DMS53 treated with DMSO at 0.1 percent for 48 hours (cell line): Measurements from ENCODE around the gene GKAP1.
"Not testable (repeated sequence)": the region's sequence is repeated elsewhere in the genome, so short reads cannot be mapped to it uniquely, and the experiment has no call there.

Source experiments
- DNase-seq: peaks from one replicate; lab custom pipeline; 2025; ENCODE audit not compliant: unreplicated experiment; lab: John Stamatoyannopoulos, UW

GKAP1 gene

GRCh38 chr9:83817356-83818278, at the start of gene GKAP1:
Gene GKAP1, minus strand, starts transcription at chr9:83817769. Its CDS starts 11,252 bp downstream, at chr9:83806517.
- peak; percentile 39 for DNase-seq

GRCh38 chr9:83849895-83850294, 32.3 kb upstream of the GKAP1 start:
- not testable (repeated sequence) for DNase-seq

GRCh38 chr9:83837070-83837643, 19.6 kb upstream of the GKAP1 start:
- DNase-seq, result not testable (repeated sequence)

GRCh38 chr9:83830426-83831071, 13.0 kb upstream of the GKAP1 start:
- not testable (repeated sequence) for DNase-seq

- not testable (repeated sequence) for DNase-seq
These were observed 7.5 kb upstream of the GKAP1 start for GRCh38 chr9:83824986-83825623.

GRCh38 chr9:83817011-83817355, 586 bp downstream of the GKAP1 start:
- DNase-seq, result not testable (repeated sequence)

GRCh38 chr9:83815120-83815519, 2.4 kb downstream of the GKAP1 start:
- not testable (repeated sequence) for DNase-seq

GRCh38 chr9:83809213-83809612, 8.4 kb downstream of the GKAP1 start:
- DNase-seq, result not testable (repeated sequence)

- DNase-seq, result not testable (repeated sequence)
These were observed 13.1 kb downstream of the GKAP1 start for GRCh38 chr9:83804454-83804853.

- not testable (repeated sequence) for DNase-seq
These were observed 13.6 kb downstream of the GKAP1 start for GRCh38 chr9:83803941-83804340.

- no peak for DNase-seq
These were observed 17.1 kb downstream of the GKAP1 start for GRCh38 chr9:83800236-83801033.

- DNase-seq, result no peak
These were observed 23.5 kb downstream of the GKAP1 start for GRCh38 chr9:83794051-83794450.

GRCh38 chr9:83792746-83793145, 24.8 kb downstream of the GKAP1 start:
- no peak for DNase-seq

- no peak for DNase-seq
These were observed 39.4 kb downstream of the GKAP1 start for GRCh38 chr9:83778164-83778563.

- DNase-seq, result no peak
These were observed 41.6 kb downstream of the GKAP1 start for GRCh38 chr9:83775932-83776331.

GRCh38 chr9:83772860-83773259, 44.7 kb downstream of the GKAP1 start:
- DNase-seq, result no peak

GRCh38 chr9:83765376-83765775, 52.2 kb downstream of the GKAP1 start:
- no peak for DNase-seq

GRCh38 chr9:83754383-83754977, 63.1 kb downstream of the GKAP1 start:
- no peak for DNase-seq

- DNase-seq, result no peak
These were observed 67.9 kb downstream of the GKAP1 start for GRCh38 chr9:83749706-83750105.

GRCh38 chr9:83744206-83744605, 73.4 kb downstream of the GKAP1 start:
- no peak for DNase-seq
